NCI-H2171 (cell line): ENCODE results near the gene AAGAB.
A peak's percentile ranks its signal among the peaks of the same experiment; 100 is the strongest.

ENCODE experiments used
- DNase-seq: peaks from one replicate; lab custom pipeline; 2025; lab: John Stamatoyannopoulos, UW

AAGAB gene

DNA sequence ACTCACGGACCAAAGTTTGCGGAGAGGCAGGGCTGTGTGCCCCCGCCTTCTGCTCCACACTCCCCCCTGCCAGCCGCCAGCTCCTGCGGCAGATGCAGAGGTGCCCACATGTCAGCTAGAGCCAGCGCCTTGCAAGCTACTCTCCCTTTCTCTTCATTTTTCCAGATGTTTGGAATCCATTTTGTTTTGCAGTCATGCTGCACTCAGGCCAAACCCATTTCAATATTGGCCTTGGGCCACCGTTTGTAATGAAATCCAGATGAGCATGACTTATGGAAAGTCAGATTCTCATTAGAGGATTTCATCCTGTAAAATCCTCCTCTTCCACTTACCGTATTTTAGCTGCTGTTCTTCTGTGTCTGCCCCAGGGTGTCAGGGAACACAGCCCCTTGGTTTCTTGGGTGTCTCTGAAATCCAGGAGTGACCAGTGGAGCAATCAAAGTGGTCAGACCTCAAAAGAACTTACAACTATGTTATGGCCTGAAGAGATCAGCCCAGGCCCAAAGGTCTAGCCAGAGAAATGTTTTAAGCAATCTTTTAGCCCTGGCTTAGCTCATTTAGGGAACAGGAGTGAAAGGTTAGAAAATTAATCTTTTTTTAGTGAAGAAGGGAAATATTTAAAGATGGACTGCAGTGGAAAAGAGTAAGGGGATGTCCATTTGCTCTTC lies 65.8 kb downstream of the AAGAB start:
- DNase-seq = no peak

GRCh38 chr15:67187351-67187854 lies 67.1 kb downstream of the AAGAB start:
- DNase-seq = no peak

- DNase-seq = no peak
Measured at GRCh38 chr15:67186688-67187087, 67.8 kb downstream of the AAGAB start.

DNA sequence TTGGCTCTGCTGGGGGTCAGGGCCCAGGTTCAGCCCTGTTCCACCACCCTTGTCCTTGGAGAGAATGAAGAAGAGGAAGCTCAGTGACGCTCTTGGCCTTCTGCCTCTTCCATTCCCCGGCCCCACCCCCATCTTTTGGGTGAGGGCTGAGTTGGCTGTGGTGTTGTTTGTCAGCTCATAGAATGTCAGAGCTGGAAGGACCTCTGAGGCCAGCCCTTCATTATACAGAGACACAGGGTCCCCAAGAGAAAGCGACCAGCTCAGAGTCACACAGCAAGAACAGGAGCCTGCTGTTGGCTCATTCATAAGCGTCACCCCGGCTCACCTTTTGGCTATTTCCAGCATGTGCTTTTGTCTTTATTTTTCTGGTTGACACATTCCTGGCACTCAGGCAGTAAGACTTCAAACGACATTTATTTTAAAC lies 68.2 kb downstream of the AAGAB start:
- no peak for DNase-seq

DNA sequence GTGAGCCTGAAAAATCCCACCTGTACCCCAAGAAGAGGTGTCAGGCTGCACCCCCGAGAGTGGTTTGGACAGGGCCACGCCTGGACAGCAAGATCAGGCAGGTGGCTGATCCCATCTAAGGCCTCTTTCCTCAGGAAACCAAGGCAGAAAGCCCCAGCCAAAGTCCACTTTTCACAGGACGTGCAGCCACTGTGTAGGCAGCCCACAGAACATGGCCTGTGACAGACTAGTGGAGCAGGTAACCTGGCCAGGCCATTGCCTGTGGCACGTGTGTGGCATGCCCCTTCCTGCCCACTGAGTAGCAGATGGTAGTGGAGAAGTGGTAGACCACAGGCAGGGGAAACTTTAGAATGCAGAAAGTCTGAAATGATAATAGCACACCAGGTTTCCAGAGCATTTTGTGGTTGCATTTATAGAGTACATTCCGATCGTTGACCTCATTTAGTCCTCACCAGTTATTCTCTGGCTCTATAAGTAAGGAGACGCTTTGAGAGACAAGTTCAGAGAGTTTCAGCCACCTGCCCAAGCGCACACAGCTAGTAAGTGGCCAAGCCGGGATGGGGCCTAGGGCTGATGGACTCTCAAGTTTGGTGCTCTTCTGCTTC lies 68.7 kb downstream of the AAGAB start:
- DNase-seq = peak; percentile 18

DNA sequence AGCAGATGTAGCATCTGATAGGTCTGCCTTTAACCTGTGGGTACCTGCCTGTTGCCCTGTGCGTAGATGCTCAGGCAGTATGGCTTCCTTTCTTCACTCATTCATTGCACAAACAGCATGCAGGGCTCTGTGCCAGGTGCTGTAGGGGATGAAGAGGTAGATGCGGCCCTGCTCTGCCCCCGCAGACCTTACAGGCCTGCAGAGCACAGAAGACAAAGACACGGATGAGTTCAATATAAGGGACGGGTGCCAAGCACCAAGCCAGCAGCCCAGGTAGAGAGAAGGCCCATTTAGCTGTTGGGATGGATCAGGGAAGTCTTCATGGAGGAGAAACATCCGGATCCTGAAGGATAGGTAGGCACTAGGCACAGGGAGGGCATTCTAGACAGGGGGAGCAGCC lies 69.4 kb downstream of the AAGAB start:
- no peak for DNase-seq

DNA sequence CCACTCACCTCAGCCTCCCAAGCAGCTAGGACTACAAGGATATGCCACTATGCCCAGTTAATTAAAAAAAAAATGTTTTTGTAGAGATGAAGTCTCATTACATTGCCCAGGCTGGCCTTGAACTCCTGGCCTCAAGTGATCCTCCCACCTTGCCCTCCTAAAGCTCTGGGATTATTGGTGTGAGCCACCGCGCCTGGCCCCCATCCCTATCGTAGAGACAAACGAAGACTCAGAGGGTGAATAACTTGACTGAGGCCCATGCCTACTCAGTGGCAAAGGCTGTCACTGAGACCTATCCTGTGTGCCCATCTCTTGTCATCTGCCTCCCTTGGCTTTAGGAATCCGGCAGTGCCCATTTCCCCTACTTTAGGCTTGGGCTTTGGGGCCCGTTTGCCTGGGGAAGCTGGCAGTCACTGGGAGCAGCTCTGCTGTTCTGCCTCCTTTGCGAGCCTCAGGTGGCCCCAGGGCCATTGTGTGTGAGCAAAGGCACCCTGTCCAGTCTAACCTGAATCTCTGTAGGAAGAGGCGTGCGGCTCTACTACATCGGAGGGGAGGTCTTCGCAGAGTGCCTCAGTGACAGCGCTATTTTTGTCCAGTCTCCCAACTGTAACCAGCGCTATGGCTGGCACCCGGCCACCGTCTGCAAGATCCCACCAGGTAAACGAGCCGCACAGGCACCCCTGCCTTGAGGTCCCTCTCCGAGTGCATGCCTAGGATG lies 70.1 kb downstream of the AAGAB start:
- no peak for DNase-seq

DNA sequence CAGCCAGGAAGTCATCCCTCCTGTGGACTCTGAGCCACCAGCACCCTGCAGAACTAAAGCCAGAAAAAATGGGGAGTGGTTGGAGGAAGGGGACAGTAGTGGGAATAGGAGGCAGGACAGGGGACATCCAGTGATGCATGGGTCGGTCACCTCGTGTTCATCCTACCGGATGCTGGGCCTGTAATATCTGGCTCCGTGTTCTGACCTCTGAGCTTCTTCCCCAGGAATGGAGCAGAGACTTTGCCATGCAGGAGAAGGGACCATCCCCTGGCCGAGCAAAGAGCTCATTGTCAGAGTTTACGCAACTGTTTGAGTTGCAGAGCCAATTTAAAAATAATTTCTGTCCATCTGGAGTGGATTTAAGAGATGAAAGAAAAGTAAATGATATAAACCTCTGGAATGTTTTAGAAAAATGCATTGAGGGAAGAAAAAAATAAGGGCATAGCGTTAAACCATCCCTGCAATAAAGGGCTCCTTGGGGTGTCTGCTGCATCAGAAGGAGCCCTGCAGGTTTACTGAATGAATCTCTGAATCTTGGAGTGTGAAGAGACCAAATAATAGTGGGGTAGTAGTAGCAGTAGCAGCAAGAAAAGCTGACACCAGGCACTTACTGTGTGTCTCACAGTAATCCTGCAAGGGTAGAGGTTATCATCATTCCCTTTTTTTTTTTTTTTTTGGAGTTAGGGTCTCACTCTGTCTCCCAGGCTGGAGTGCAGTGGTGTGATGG lies 70.9 kb downstream of the AAGAB start:
- DNase-seq = no peak

DNA sequence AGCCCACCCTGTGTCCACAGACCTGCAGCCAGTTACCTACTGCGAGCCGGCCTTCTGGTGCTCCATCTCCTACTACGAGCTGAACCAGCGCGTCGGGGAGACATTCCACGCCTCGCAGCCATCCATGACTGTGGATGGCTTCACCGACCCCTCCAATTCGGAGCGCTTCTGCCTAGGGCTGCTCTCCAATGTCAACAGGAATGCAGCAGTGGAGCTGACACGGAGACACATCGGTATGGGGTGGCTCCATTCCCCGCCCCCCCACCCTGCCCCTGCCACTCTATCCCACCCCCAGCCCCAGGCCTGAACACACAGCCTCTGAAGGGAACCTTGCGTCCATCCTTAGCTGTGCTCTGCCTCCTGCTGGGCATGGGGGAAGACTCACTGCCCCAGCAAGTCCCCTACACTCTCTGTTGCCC lies 73.2 kb downstream of the AAGAB start:
- no peak for DNase-seq

DNA sequence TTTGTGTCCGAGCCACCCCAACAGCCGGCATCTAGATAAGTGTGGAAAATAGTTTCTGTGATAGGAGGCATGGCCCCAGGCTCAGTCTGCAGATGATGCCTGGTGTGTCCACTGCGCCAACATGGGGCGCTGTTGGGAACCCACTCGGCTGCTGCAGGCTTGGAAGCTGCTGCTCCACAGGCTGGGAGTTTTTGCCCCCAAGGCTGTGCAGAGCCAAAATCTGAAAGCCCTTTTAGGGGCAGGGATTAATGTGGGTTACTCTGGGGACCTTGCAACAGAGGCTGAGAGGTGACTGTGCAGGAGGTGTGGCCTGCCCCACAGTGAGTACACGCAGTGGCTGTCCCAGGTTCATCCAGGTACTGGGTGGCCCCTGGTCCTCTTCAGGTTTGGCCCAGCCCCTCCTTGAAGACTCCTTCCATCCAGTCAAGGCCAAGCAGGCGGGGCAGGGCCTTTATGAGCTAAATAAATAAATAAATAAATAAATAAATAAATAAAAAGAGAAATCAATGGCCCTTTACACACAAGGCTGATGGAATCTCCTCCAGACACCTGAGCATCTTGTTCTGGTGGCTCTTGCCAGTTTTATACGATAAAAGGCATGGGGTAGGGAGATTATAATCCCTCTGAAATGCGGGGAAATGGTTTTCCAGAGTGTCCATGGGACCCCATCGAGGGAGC lies 73.8 kb downstream of the AAGAB start:
- no peak for DNase-seq

GRCh38 chr15:67180035-67180434 lies 74.4 kb downstream of the AAGAB start:
- no peak for DNase-seq

DNA sequence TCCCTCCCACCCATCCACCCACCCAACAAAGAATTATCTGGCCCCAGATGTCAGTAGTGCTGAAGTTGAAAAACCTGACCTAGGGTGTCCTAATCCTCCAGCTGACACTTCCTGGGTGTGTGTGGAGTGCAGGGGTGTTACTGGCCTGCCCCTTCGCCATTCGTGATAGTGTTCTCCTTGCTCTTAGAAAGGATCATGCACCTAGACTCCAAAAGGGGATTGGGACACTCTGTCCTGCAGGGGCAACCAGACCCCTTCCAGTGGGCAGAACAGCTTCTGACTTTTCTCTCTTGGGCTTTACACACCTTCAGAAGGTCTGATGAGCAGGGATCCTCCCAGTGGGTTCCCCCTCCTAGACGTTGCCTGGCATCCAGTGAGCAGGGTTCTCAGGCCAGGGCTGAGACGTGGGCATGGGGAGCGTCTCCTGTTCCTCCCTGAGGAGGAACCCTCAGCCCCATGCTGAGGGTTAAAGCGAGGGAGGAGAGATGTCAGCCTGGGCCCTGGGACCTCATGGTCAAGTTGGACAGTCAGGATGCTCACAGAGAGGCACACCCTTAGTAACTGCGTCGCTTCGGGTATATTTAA lies 75.0 kb downstream of the AAGAB start:
- DNase-seq = no peak

DNA sequence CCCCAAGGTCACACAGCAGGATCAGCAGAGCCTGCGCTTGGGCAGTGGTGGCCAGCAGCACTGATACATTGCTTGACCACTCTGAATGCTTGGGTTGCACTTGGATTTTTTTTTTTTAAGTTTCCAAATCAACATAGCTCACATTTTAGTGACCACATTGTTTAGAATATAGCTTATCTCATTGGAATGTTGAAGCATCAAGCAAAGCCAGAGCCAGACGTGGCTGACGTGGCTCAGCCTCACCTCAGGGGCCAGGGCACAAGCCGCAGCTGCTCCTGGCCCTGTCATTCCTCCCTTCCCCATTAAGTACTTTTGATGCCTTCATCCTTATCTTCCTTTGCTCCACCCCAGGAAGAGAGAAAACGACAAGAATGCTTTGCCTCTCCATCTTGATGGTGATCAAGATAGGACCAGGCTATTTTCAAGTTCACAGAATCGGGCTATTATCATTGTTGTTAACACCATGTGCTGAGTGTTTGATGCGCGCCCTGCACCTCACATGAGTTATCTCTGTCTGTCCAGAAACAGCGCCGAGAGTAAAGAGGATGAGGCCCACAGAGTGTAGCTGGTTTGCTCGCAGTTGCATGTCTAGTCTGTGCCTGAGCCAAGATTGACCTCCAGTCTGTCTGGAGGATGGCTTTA lies 75.8 kb downstream of the AAGAB start:
- DNase-seq = no peak

DNA sequence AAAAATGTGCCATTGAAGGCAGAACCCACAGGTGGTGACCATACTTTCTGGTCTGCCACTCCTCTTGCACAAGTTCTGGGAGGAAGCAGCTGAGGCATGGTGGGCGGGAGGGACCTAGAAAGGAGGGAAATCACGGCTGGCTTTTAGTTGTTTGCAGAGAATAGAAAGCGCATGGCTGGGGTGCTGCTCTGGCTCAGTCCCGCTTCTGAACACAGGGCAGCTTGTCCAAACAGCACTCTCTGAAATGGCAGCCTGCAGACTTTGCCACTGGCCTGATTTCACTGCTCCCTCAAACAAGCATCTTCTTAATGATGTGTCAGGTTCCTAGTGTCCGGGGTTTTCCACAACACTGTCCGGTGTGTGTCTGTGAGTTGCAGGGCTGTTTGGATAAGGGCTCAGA lies 76.7 kb downstream of the AAGAB start:
- no peak for DNase-seq

DNA sequence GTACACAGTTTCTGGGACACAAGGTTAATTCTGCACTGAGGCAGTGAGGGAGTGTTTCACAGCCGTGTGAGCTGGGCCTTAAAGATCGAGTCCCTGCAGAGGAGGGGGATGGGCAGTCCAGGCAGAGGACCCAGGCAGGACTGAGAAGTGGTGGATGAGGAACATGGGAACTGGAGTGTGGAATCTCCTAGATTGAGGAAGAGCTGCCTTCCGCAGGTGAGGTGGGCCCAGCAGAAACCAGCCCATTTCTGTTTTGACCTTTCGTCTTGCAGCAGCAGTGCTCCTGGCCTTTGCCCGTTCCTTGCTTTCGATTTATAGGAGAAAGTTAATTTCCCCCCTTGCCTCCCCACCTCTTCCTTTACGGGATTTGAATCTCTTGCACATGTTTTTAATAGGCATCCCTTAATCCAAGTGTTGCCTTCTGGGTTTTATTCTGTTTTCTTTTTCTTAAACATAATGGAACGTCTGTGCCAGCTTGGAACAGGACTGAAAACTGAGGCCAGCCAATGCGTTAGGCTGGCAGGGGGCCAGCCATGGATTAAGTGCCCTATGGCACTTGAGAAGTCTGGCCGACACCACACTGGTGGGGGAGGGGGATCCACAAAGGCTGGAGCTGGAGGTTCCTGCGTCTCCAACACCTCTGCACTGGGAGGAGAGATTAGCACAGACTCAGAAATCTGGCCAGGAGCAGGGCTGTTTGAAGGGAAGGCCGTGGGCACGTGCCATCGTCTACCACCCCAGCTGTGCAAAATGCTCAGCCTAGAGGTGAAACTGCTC lies 78.1 kb downstream of the AAGAB start:
- DNase-seq = peak; percentile 65

DNA sequence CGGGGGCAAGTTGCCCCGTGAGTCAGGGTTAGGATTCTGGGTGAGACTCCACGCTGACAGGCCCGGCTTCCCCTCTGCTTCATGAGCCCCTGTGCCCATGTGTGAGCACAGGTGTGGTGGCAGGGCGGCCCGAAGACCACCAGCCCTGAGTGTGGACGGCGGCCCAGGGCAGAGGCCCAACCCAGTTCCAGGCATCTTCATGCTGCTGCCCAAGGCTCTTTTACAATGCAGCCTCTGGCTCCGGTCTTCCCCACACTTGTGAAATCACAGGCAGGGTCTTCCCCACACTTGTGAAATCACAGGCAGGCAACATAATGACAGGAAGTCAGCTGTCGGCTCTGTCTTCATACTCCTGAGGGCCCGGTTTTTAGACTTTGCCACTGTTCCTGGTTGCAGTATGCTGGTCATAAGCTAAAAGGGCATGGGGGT lies 78.8 kb downstream of the AAGAB start:
- DNase-seq = no peak

DNA sequence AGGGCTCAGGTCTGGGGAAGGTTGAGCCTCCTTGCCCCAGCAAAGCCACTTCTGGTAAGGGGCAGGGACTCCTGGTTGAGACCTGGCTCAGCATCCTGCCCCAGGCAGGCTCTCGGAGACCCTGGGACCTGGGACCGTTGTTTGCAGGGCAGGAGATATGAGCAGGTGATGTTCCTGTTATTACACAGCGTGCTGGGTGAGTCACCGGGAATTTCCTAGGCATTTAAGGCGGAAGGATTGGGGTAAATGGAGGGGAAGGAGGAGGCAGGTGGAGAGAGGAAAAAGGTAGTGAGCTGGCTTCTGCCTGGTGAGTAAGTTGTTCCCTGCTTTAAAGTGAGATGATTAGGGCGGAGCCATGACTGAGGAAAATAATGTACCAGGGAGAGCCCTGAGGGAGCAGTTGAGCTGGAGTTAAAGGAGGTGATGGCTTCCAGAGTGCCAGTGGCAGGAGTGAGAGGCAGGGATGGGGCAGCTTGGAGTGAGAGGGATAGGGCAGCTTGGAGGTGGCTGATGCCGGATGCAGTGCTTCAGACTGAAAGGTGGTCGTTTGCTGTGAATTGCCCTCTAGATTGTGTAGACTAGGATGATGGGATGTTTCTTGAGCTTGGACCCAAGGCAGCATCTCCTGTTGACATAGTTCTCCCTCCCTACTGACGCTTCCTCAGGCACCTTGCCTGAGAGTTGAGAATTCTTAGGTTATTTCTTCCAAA lies 79.4 kb downstream of the AAGAB start:
- peak; percentile 19 for DNase-seq

DNA sequence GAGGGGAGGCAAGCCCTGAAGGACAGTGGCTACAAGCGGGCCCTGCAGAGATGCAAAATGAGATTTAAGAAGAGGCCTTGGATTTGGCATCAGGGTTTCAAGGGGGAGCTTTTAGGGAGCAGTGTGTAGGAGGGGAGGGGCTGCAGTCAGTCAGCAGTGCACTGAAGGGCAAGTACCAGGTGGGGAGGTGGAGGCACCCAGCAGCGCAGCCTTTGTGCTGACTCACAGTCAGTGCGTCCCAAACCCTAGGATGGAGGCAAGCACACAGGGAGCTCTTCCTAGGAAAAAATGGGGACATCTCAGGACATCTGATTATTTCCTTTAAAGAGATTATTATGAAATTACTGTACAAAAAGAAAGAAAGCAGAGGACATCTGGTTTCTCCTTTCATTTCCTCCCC lies 80.0 kb downstream of the AAGAB start:
- no peak for DNase-seq

- no peak for DNase-seq
Measured at GRCh38 chr15:67173786-67174185, 80.7 kb downstream of the AAGAB start.

GRCh38 chr15:67173005-67173404 lies 81.5 kb downstream of the AAGAB start:
- DNase-seq = no peak
